CD4-positive, alpha-beta memory T cell (primary cell): ENCODE results near the gene KIAA1958. TPM values are rescaled to one million over a fixed set of nuclear protein-coding genes. Genes with fewer than 3 reads are reported as not detected.
A peak's percentile ranks its signal among the peaks of the same experiment; 100 is the strongest.

ENCODE experiments used
- CTCF ChIA-PET: fragments of 350-600 bp; sonication (Branson Sonifier 250); formaldehyde crosslinking; loops from one replicate; lab custom pipeline; 2021; ENCODE audit warnings: inconsistent platforms; ENCODE audit not compliant: partially characterized antibody; lab: Charles Lee
- POLR2A ChIA-PET: fragments of 350-600 bp; sonication (Branson Sonifier 250); formaldehyde crosslinking; loops from one replicate; lab custom pipeline; 2021; ENCODE audit not compliant: partially characterized antibody; lab: Charles Lee
- DNase-seq, 5 donors: peaks; one replicate each; pipeline versions ENCODE4 v3.0.0 to v3.0.0-alpha.2; 2020 to 2022; ENCODE audit warnings: mixed read lengths in 1 of 5
- H3K27ac ChIP-seq: one replicate; pipeline ENCODE4 v1.7.0; 2013; ENCODE audit warnings: low read depth, low read length
- H3K27me3 ChIP-seq: 2 replicates; pipeline ENCODE4 v1.7.0; 2013; ENCODE audit warnings: mild to moderate bottlenecking, low read length, moderate library complexity; ENCODE audit not compliant: insufficient read depth
- H3K36me3 ChIP-seq: 2 replicates; pipeline ENCODE4 v1.7.0; 2013; ENCODE audit warnings: mild to moderate bottlenecking, low read length, moderate library complexity; ENCODE audit not compliant: insufficient read depth
- H3K4me1 ChIP-seq: 2 replicates; pipeline ENCODE4 v1.7.0; 2013; ENCODE audit warnings: mild to moderate bottlenecking, low read length, moderate library complexity; ENCODE audit not compliant: insufficient read depth
- H3K4me3 ChIP-seq, 2 donors: one replicate each; pipeline ENCODE4 v1.7.0; 2013; ENCODE audit warnings: low read length in 2 of 2, mild to moderate bottlenecking in 1 of 2
- H3K9me3 ChIP-seq, 2 donors: one replicate each; pipeline ENCODE4 v1.7.0; 2013; ENCODE audit warnings: low read length in 2 of 2, control low read depth in 1 of 2; ENCODE audit not compliant: control insufficient read depth in 1 of 2
- H3K27ac Mint-ChIP-seq, 7 donors: one replicate each; pipeline ENCODE4 v1.8.0; 2020 to 2021; ENCODE audit warnings: mixed read lengths in 7 of 7, mild to moderate bottlenecking in 6 of 7, inconsistent platforms in 3 of 7, moderate library complexity in 3 of 7
- H3K27me3 Mint-ChIP-seq, 2 donors: one replicate each; pipeline ENCODE4 v1.8.0; 2020 to 2021; ENCODE audit warnings: mixed read lengths in 2 of 2
- H3K36me3 Mint-ChIP-seq, 2 donors: one replicate each; pipeline ENCODE4 v1.8.0; 2020 to 2021; ENCODE audit warnings: mixed read lengths in 2 of 2, inconsistent platforms in 1 of 2, mild to moderate bottlenecking in 1 of 2
- H3K4me1 Mint-ChIP-seq, 4 donors: one replicate each; pipeline ENCODE4 v1.8.0; 2020 to 2021; ENCODE audit warnings: mixed read lengths in 4 of 4, mild to moderate bottlenecking in 1 of 4
- H3K4me3 Mint-ChIP-seq, 8 donors: one replicate each; pipeline ENCODE4 v1.8.0; 2020 to 2021; ENCODE audit warnings: mixed read lengths in 8 of 8, mild to moderate bottlenecking in 7 of 8, moderate library complexity in 6 of 8, inconsistent platforms in 3 of 8
- H3K9me3 Mint-ChIP-seq, 8 donors: one replicate each; pipeline ENCODE4 v1.8.0; 2020 to 2021; ENCODE audit warnings: mixed read lengths in 8 of 8, mild to moderate bottlenecking in 5 of 8, inconsistent platforms in 3 of 8, moderate library complexity in 1 of 8
- intact Hi-C: fragments of 100-400 bp; cut with micrococcal nuclease; formaldehyde crosslinking; loops from one replicate; pipeline ENCODE4 v1.15.1; 2023
- polyA plus RNA-seq, 2 donors: library from polyadenylated mRNA; unstranded; fragments of 300-500 nt; fragmentation: Illumina TruSeq; gene quantifications; one replicate each; pipeline ENCODE4 v1.2.3, GENCODE V29; 2021
- total RNA-seq, 2 experiments: library from RNA; stranded (reverse); gene quantifications; one replicate each; pipeline ENCODE4 v1.2.3, GENCODE V29; 2021

KIAA1958 gene
- total and polyA plus RNA-seq, 4 experiments from 2014 or later: 0.63 to 5.1 (median 2.8) TPM

DNA sequence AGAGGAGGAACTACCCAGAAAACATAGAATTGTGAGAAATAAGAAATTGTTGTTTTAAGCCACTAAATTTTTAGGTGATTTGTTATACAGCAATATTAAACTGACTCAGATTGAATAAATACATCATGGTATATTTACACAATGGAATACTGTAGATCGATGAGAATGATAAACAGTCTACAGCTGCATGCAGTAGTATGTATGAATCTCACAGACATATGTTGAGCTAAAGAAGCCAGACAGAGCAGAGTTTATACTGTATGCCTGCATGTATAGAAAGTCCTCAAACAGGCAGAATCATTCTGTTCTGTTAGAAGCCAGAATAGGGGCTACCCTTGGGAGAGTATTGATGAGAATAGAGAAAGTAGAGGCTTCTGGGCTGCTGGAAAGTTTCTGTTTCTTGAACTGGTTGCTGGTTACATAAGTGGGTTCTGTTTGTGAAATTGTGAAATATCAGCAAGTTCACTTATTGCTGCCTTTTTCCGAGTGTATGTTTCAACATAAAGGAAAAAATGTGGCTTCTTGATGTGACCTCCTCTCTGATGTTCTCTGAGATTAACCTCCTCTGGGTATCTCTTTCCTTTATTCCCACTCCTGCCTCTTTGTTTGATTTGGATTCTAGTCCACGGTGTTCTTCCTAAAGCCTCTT, 9.6 kb downstream of the KIAA1958 start:
- Mint-ChIP-seq H3K36me3 (peaks cover 14 to 24% of the 10 kb centered on the region in 2 donors), H3K9me3 (peaks cover 0 to 29% (median 24%) of the 10 kb centered on the region in 8 donors), H3K4me3 (no peak overlapping the region), H3K27me3 (no peaks in the 10 kb centered on the region), H3K27ac (no peak overlapping the region), H3K4me1 (peaks cover 0 to 3% (median 0%) of the 10 kb centered on the region in 4 donors)
- intact Hi-C loops: no loop called here
- no peaks in the 10 kb centered on the region for H3K4me1 ChIP-seq
- H3K36me3 ChIP-seq: no peaks in the 10 kb centered on the region
- POLR2A ChIA-PET: no interaction called here
- peaks cover 0 to 7% of the 10 kb centered on the region in 2 donors for H3K9me3 ChIP-seq
- no peak overlapping the region for H3K4me3 ChIP-seq
- no peak for DNase-seq
- no peak overlapping the region for H3K27ac ChIP-seq
- CTCF ChIA-PET: no interaction called here
- no peaks in the 10 kb centered on the region for H3K27me3 ChIP-seq

DNA sequence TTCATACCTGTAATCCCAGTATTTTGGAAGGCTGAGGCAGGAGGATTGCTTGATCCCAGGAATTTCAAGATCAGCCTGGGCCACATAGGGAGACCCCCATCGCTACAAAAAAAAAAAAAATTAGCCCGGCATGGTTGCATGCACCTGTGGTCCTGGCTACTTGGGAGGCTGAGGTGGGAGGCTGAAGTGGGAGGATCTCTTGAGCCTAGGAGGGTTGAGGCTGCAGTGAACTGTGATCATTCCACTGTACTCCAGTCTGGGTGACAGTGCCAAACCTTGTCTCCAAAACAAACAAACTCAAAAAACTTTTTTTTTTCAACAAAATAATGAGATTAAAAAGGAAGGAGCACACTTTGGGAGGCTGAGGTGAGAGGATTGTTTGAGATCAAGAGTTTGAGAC, 14.2 kb downstream of the KIAA1958 start:
- no peaks in the 10 kb centered on the region for H3K27me3 ChIP-seq
- intact Hi-C loops: no loop called here
- H3K4me1 ChIP-seq: no peaks in the 10 kb centered on the region
- Mint-ChIP-seq H3K36me3 (peaks cover 0 to 2% of the 10 kb centered on the region in 2 donors), H3K4me1 (peaks cover 0 to 1% (median 0%) of the 10 kb centered on the region in 4 donors), H3K27me3 (no peaks in the 10 kb centered on the region), H3K9me3 (peaks cover 0 to 5% (median under 1%) of the 10 kb centered on the region in 8 donors), H3K4me3 (no peak overlapping the region), H3K27ac (no peak overlapping the region)
- CTCF ChIA-PET: no interaction called here
- no peaks in the 10 kb centered on the region for H3K36me3 ChIP-seq
- DNase-seq: no peak
- H3K27ac ChIP-seq: no peak overlapping the region
- no peaks in the 10 kb centered on the region for H3K9me3 ChIP-seq
- POLR2A ChIA-PET: no interaction called here
- no peak overlapping the region for H3K4me3 ChIP-seq

DNA sequence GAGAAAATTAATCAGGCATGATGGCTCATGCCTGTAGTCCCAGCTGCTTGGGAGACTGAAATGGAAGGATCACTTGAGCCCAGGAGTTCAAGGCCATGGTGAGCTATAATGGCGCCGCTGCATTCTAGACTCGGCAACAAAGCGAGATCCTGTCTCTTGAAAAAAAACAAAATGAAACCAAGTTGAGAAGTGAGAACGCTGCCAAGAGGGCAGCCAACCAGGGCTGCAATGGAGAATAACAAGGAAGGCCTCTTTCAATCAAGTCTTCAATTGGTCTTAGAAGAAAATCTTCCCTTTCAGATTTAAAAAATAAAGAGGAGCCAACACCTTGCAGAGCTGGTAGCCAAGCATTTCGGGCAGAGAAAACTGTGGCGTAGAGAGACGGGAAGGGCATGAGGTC, 14.7 kb downstream of the KIAA1958 start:
- Histone ChIP-seq H3K4me1 (no peaks in the 10 kb centered on the region), H3K27me3 (no peaks in the 10 kb centered on the region), H3K4me3 (no peak overlapping the region), H3K36me3 (no peaks in the 10 kb centered on the region), H3K27ac (no peak overlapping the region), H3K9me3 (no peaks in the 10 kb centered on the region)
- DNase-seq: no peak
- Mint-ChIP-seq H3K4me1 (peaks cover 0 to 1% (median 0%) of the 10 kb centered on the region in 4 donors), H3K27ac (no peak overlapping the region), H3K9me3 (peaks cover 0 to 5% (median 0%) of the 10 kb centered on the region in 8 donors), H3K36me3 (no peaks in the 10 kb centered on the region), H3K4me3 (no peak overlapping the region), H3K27me3 (no peaks in the 10 kb centered on the region)
- ChIA-PET POLR2A (no interaction called here), CTCF (no interaction called here)
- intact Hi-C loops: no loop called here

DNA sequence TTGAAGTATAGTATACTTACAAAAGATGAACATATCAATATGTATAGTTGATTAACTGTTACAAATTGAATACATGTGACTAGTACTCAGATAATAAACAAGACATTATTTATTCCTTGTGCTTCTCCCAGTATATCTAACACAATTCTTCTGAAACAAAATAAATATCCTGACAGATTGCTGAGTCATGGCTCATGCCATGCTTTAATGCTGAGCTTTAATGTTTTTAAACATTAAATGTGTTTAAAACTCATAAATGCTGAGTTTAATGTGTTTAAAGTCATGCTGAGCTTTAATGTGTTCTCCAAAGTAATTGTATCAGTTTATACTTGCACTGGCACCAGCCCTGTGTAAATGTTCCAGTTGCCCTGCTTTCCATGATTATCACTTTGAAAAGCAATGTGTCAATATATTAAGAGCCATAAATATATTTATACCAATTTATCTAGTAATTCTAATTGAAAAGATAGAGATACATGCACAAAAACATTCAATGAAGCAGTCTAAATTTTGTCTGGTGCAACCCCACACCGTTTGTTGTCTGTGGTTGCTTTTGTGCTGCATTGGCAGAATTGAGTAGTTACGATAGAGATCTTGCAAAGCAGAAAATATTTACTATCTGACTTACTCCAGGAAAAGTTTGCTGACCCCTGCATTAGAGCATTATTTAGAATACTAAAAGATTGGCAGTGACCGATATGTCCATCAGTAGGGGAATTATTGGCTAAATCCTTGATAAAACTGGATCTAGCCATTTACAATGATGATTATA, 15.7 kb downstream of the KIAA1958 start:
- Histone ChIP-seq H3K4me1 (no peaks in the 10 kb centered on the region), H3K27me3 (no peaks in the 10 kb centered on the region), H3K36me3 (no peaks in the 10 kb centered on the region), H3K4me3 (no peak overlapping the region), H3K27ac (no peak overlapping the region), H3K9me3 (no peaks in the 10 kb centered on the region)
- Mint-ChIP-seq H3K27ac (no peak overlapping the region), H3K4me1 (peaks cover 0 to 1% (median 0%) of the 10 kb centered on the region in 4 donors), H3K9me3 (peaks cover 0 to 1% (median 0%) of the 10 kb centered on the region in 8 donors), H3K27me3 (no peaks in the 10 kb centered on the region), H3K4me3 (no peak overlapping the region), H3K36me3 (no peaks in the 10 kb centered on the region)
- POLR2A ChIA-PET: no interaction called here
- no peak for DNase-seq
- CTCF ChIA-PET: no interaction called here
- intact Hi-C loops: no loop called here

DNA sequence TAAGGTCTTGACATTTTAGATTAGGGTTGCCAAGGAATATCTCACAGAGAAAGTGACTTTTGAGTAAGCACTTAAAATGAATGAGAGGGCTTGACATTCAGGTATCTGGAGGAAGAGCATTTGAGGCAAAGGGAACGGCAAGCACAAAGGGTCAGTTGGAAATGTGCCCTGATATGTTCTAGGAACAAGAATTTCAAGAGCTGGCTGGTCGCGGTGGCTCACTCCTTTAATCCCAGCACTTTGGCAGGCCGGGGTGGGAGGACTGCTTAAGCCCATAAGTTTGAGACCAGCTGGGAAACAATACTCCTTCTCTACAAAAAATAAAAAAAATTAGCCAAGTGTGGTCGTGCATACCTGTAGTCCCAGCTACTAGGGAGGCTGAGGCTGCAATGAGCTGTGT, 16.5 kb downstream of the KIAA1958 start:
- Mint-ChIP-seq H3K27me3 (no peaks in the 10 kb centered on the region), H3K4me1 (peaks cover 0 to 1% (median 0%) of the 10 kb centered on the region in 4 donors), H3K36me3 (no peaks in the 10 kb centered on the region), H3K27ac (peak overlapping the region in 1 of 7 donors; percentile 20), H3K4me3 (peak overlapping the region in 1 of 8 donors; percentile 69), H3K9me3 (peaks cover 0 to 1% (median 0%) of the 10 kb centered on the region in 8 donors)
- DNase-seq: no peak
- Histone ChIP-seq H3K36me3 (no peaks in the 10 kb centered on the region), H3K4me1 (no peaks in the 10 kb centered on the region), H3K27ac (no peak overlapping the region), H3K9me3 (no peaks in the 10 kb centered on the region), H3K4me3 (no peak overlapping the region), H3K27me3 (no peaks in the 10 kb centered on the region)
- POLR2A ChIA-PET: no interaction called here
- intact Hi-C loops: no loop called here
- CTCF ChIA-PET: no interaction called here

DNA sequence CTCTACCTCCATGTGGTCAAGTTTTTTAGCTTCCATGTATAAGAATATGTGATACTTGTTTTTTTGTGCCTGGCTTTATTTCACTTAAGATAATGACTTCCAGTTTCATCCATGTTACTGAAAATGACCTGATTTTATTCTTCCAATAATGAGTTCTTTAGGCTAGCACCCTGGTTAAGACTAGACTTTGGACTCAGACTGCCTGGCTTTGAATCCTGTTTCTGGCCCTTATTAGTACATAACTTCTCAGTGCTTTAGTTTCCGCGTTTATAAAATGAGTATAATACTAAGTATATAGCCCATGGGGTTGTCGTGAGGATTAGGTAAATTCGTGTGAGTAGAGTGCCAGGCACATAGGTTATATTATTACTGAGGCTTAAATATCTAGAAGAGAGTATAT, 18.5 kb downstream of the KIAA1958 start:
- H3K4me3 Mint-ChIP-seq: no peak overlapping the region
- peaks cover 0 to 1% (median 0%) of the 10 kb centered on the region in 8 donors for H3K9me3 Mint-ChIP-seq
- no peaks in the 10 kb centered on the region for H3K36me3 Mint-ChIP-seq
- POLR2A ChIA-PET: no interaction called here
- H3K27me3 ChIP-seq: no peaks in the 10 kb centered on the region
- H3K27me3 Mint-ChIP-seq: no peaks in the 10 kb centered on the region
- H3K4me3 ChIP-seq: no peak overlapping the region
- CTCF ChIA-PET: no interaction called here
- H3K9me3 ChIP-seq: no peaks in the 10 kb centered on the region
- no peak for DNase-seq
- no peaks in the 10 kb centered on the region for H3K4me1 ChIP-seq
- no peaks in the 10 kb centered on the region for H3K36me3 ChIP-seq
- intact Hi-C loops: no loop called here
- H3K27ac ChIP-seq: no peak overlapping the region
- no peak overlapping the region for H3K27ac Mint-ChIP-seq
- peaks cover 0 to 1% (median 0%) of the 10 kb centered on the region in 4 donors for H3K4me1 Mint-ChIP-seq

DNA sequence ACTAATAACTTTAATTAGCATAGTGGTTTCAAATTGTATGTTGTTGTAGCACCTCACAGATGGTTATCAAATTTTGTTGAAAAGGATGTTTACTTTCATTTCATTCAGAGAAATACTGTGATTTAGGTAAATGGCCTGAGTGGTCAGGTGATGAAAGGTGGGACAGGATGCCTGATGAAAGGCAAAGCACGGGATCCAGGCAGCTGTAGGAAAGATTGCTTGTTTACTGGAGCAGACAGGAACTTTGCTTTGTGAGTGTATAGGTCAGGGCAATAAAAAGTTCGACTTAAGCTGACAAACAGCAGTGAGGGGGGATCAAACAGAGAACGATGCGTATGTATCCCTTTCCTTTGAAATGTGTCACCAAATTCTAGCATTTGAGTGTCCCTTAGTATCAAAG, 19.0 kb downstream of the KIAA1958 start:
- CTCF ChIA-PET: no interaction called here
- Mint-ChIP-seq H3K4me1 (peaks cover 0 to 1% (median 0%) of the 10 kb centered on the region in 4 donors), H3K27me3 (no peaks in the 10 kb centered on the region), H3K27ac (peak overlapping the region in 1 of 7 donors; percentile 26), H3K4me3 (no peak overlapping the region), H3K9me3 (peaks cover 0 to 1% (median 0%) of the 10 kb centered on the region in 8 donors), H3K36me3 (no peaks in the 10 kb centered on the region)
- Histone ChIP-seq H3K36me3 (no peaks in the 10 kb centered on the region), H3K9me3 (no peaks in the 10 kb centered on the region), H3K27me3 (no peaks in the 10 kb centered on the region), H3K4me3 (no peak overlapping the region), H3K27ac (no peak overlapping the region), H3K4me1 (no peaks in the 10 kb centered on the region)
- POLR2A ChIA-PET: no interaction called here
- intact Hi-C loops: no loop called here
- no peak for DNase-seq
